ENCODE measurements around the gene CRKL.

- TF ChIP-seq CTCF (conservative IDR thresholded peaks at IDR 0.05; ENCODE audit: low read depth, low read length) (no peak), EZH2 (IDR thresholded peaks at IDR 0.05; ENCODE audit: low read length, unreplicated experiment) (no peak)
Observed at GRCh38 chr22:21000987-21001600, 83.9 kb downstream of the CRKL start.
